ENCODE measurements around the gene ATL3.

The ATL3 gene

DNA sequence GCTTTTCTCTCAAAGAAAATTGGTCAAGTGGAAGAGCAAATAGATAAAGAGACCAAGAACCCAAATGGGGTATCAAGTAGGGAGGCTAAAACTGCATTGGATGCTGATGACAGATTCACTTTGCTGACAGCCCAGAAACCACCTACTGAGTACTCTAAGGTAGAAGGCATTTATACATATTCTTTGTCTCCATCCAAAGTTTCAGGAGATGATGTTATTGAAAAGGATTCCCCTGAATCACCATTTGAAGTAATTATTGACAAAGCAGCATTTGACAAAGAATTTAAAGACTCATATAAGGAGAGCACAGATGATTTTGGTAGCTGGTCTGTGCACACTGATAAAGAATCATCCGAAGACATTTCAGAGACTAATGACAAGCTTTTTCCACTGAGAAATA, 47.8 kb upstream of the ATL3 start:
- Histone ChIP-seq H3K4ac (ENCODE audit: low read length) (no peak overlapping the region), H3K18ac (ENCODE audit: low read length) (no peak overlapping the region), H2AK5ac (ENCODE audit: low read depth, low read length) (no peak overlapping the region), H2BK5ac (ENCODE audit: low read length) (no peak overlapping the region), H3K4me3 (ENCODE audit: low read length in 2 of 2) (no peak overlapping the region), H4K91ac (ENCODE audit: low read depth, low read length, poor library complexity) (no peak overlapping the region), H3K79me1 (ENCODE audit: low read depth, low read length) (peaks cover 2% of the 10 kb centered on the region), H3K36me3 (replicated peaks in 1 of 2; ENCODE audit: control insufficient read depth in 2 of 2, insufficient read depth in 2 of 2, low read length in 2 of 2) (peaks cover 4 to 29% of the 10 kb centered on the region in 2 donors), H2BK12ac (ENCODE audit: low read length) (no peak overlapping the region), H3K9me3 (replicated peaks in 1 of 2; ENCODE audit: control insufficient read depth in 2 of 2, insufficient read depth in 1 of 2, low read depth in 1 of 2, low read length in 2 of 2) (no peaks in the 10 kb centered on the region), H2AFZ (ENCODE audit: low read length) (no peak overlapping the region), H2BK120ac (ENCODE audit: low read depth, low read length) (no peak overlapping the region), H3K27ac (replicated peaks; ENCODE audit: low read length) (no peak overlapping the region), H4K8ac (ENCODE audit: low read depth, low read length) (no peak overlapping the region), H2BK15ac (ENCODE audit: low read length) (no peak overlapping the region), H3K23ac (ENCODE audit: low read depth, low read length, poor library complexity) (no peak overlapping the region), H3K27me3 (ENCODE audit: control insufficient read depth in 3 of 3, insufficient read depth in 3 of 3, low read depth in 1 of 3, low read length in 3 of 3) (no peaks in the 10 kb centered on the region), H3K9ac (ENCODE audit: low read depth, low read length, poor library complexity) (no peak overlapping the region), H3K14ac (ENCODE audit: low read length) (no peak overlapping the region), H3K4me1 (ENCODE audit: control insufficient read depth in 2 of 2, insufficient read depth in 1 of 2, low read depth in 1 of 2, low read length in 2 of 2) (no peaks in the 10 kb centered on the region), H3K4me2 (ENCODE audit: insufficient read depth, low read length, poor library complexity, severe bottlenecking) (no peak overlapping the region)
- DNase-seq (ENCODE audit: low spot score) = no peak
- WGBS, 2 donors (ENCODE audit: extremely low coverage in 2 of 2, insufficient read length in 2 of 2, insufficient replicate concordance in 1 of 2) = no CpG with 5 or more reads among the region's 1 CpG

DNA sequence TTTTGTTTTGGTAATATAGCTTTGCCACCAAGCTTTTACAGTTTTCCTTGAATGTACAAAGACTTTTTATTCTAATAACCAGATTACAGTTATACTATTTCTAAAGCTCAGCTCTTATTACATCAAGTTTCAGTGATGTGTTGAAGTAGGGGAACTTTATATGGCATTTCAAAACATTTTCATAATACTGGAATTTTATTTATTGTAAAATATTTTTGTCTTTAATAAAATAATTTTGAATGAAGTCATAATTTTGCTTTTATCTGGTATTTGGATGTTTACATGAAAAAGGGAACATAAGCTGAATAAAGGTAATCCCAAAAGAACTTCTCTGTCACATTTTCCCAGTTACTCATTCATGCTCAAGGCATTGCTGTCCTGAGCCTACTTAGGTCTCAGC, 44.9 kb upstream of the ATL3 start:
- Histone ChIP-seq H3K4me2 (ENCODE audit: insufficient read depth, low read length, poor library complexity, severe bottlenecking) (no peak overlapping the region), H3K4me3 (ENCODE audit: low read length in 2 of 2) (no peak overlapping the region), H3K9me3 (replicated peaks in 1 of 2; ENCODE audit: control insufficient read depth in 2 of 2, insufficient read depth in 1 of 2, low read depth in 1 of 2, low read length in 2 of 2) (no peaks in the 10 kb centered on the region), H3K9ac (ENCODE audit: low read depth, low read length, poor library complexity) (no peak overlapping the region), H2AK5ac (ENCODE audit: low read depth, low read length) (no peak overlapping the region), H2BK12ac (ENCODE audit: low read length) (no peak overlapping the region), H3K27me3 (ENCODE audit: control insufficient read depth in 3 of 3, insufficient read depth in 3 of 3, low read depth in 1 of 3, low read length in 3 of 3) (no peaks in the 10 kb centered on the region), H2BK120ac (ENCODE audit: low read depth, low read length) (no peak overlapping the region), H2AFZ (ENCODE audit: low read length) (no peak overlapping the region), H2BK5ac (ENCODE audit: low read length) (no peak overlapping the region), H2BK15ac (ENCODE audit: low read length) (no peak overlapping the region), H3K4me1 (ENCODE audit: control insufficient read depth in 2 of 2, insufficient read depth in 1 of 2, low read depth in 1 of 2, low read length in 2 of 2) (no peaks in the 10 kb centered on the region), H3K36me3 (replicated peaks in 1 of 2; ENCODE audit: control insufficient read depth in 2 of 2, insufficient read depth in 2 of 2, low read length in 2 of 2) (peaks cover 4 to 35% of the 10 kb centered on the region in 2 donors), H3K18ac (ENCODE audit: low read length) (no peak overlapping the region), H4K8ac (ENCODE audit: low read depth, low read length) (no peak overlapping the region), H3K14ac (ENCODE audit: low read length) (no peak overlapping the region), H3K79me1 (ENCODE audit: low read depth, low read length) (peaks cover 8% of the 10 kb centered on the region), H4K91ac (ENCODE audit: low read depth, low read length, poor library complexity) (no peak overlapping the region), H3K27ac (replicated peaks; ENCODE audit: low read length) (no peak overlapping the region), H3K4ac (ENCODE audit: low read length) (no peak overlapping the region), H3K23ac (ENCODE audit: low read depth, low read length, poor library complexity) (no peak overlapping the region)
- no peak for DNase-seq (ENCODE audit: low spot score)

DNA sequence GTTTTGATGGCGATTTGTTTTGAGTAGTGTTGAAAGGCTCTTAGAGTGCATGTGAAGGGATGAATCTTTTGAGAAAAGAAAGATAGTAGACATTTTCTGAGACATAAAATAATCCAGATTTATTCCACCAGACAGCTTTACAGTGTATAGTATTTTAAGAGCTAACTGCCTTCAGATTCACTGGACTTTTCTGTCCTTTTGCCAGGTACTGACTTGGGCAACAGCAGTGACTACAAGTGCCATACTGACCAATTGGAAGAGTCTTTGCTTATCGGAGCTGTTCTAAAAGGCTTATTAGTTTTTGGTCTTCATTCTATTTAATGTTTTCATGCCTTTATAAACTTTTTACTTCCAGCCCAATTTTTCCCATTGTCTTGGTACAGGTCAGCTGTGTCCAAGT, 42.6 kb upstream of the ATL3 start:
- no peak overlapping the region for H2BK15ac ChIP-seq (ENCODE audit: low read length)
- WGBS, 2 donors (ENCODE audit: extremely low coverage in 2 of 2, insufficient read length in 2 of 2, insufficient replicate concordance in 1 of 2) = 100% methylated on average over 1 of the region's 2 CpGs
- H2BK120ac ChIP-seq (ENCODE audit: low read depth, low read length) = no peak overlapping the region
- no peak overlapping the region for H2BK5ac ChIP-seq (ENCODE audit: low read length)
- H4K8ac ChIP-seq (ENCODE audit: low read depth, low read length) = no peak overlapping the region
- no peak overlapping the region for H2AK5ac ChIP-seq (ENCODE audit: low read depth, low read length)
- no peak overlapping the region for H2BK12ac ChIP-seq (ENCODE audit: low read length)
- DNase-seq (ENCODE audit: low spot score) = no peak
- H3K9me3 ChIP-seq (replicated peaks in 1 of 2; ENCODE audit: control insufficient read depth in 2 of 2, insufficient read depth in 1 of 2, low read depth in 1 of 2, low read length in 2 of 2) = no peaks in the 10 kb centered on the region
- H2AFZ ChIP-seq (ENCODE audit: low read length) = no peak overlapping the region
- peaks cover 0 to 22% of the 10 kb centered on the region in 2 donors for H3K36me3 ChIP-seq (replicated peaks in 1 of 2; ENCODE audit: control insufficient read depth in 2 of 2, insufficient read depth in 2 of 2, low read length in 2 of 2)
- no peaks in the 10 kb centered on the region for H3K27me3 ChIP-seq (ENCODE audit: control insufficient read depth in 3 of 3, insufficient read depth in 3 of 3, low read depth in 1 of 3, low read length in 3 of 3)
- no peak overlapping the region for H3K4me2 ChIP-seq (ENCODE audit: insufficient read depth, low read length, poor library complexity, severe bottlenecking)
- no peak overlapping the region for H3K27ac ChIP-seq (replicated peaks; ENCODE audit: low read length)
- H3K23ac ChIP-seq (ENCODE audit: low read depth, low read length, poor library complexity) = no peak overlapping the region
- no peak overlapping the region for H4K91ac ChIP-seq (ENCODE audit: low read depth, low read length, poor library complexity)
- no peak overlapping the region for H3K9ac ChIP-seq (ENCODE audit: low read depth, low read length, poor library complexity)
- no peak overlapping the region for H3K18ac ChIP-seq (ENCODE audit: low read length)
- no peaks in the 10 kb centered on the region for H3K4me1 ChIP-seq (ENCODE audit: control insufficient read depth in 2 of 2, insufficient read depth in 1 of 2, low read depth in 1 of 2, low read length in 2 of 2)
- no peak overlapping the region for H3K14ac ChIP-seq (ENCODE audit: low read length)
- no peak overlapping the region for H3K4me3 ChIP-seq (ENCODE audit: low read length in 2 of 2)
- peaks cover 8% of the 10 kb centered on the region for H3K79me1 ChIP-seq (ENCODE audit: low read depth, low read length)
- no peak overlapping the region for H3K4ac ChIP-seq (ENCODE audit: low read length)

DNA sequence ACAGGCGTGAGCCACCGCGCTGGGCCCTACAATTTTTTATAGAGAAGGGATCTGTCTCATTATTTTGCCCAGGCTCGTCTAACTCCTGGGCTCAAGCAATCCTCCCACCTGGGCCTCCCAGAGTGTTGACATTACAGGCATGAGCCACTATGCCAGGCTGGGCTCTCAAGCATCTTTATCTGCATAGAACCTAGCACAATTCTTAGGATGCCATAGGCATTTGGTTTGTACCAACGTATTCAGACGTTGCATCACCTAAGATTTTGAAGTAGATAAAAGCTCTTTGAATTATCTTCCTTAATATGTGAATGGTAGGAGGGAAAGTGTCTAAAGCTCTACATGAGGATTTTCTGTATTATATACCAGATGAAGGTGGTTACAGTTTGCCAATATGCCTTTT, 40.7 kb upstream of the ATL3 start:
- H3K4me2 ChIP-seq (ENCODE audit: insufficient read depth, low read length, poor library complexity, severe bottlenecking) = no peak overlapping the region
- H3K4ac ChIP-seq (ENCODE audit: low read length) = no peak overlapping the region
- H3K9ac ChIP-seq (ENCODE audit: low read depth, low read length, poor library complexity) = no peak overlapping the region
- no peak overlapping the region for H4K91ac ChIP-seq (ENCODE audit: low read depth, low read length, poor library complexity)
- H3K4me1 ChIP-seq (ENCODE audit: control insufficient read depth in 2 of 2, insufficient read depth in 1 of 2, low read depth in 1 of 2, low read length in 2 of 2) = no peaks in the 10 kb centered on the region
- H2BK120ac ChIP-seq (ENCODE audit: low read depth, low read length) = no peak overlapping the region
- no peak overlapping the region for H2AFZ ChIP-seq (ENCODE audit: low read length)
- no peak for DNase-seq (ENCODE audit: low spot score)
- H3K79me1 ChIP-seq (ENCODE audit: low read depth, low read length) = peaks cover 8% of the 10 kb centered on the region
- H3K14ac ChIP-seq (ENCODE audit: low read length) = no peak overlapping the region
- H2BK5ac ChIP-seq (ENCODE audit: low read length) = no peak overlapping the region
- no peak overlapping the region for H3K4me3 ChIP-seq (ENCODE audit: low read length in 2 of 2)
- no peak overlapping the region for H3K27ac ChIP-seq (replicated peaks; ENCODE audit: low read length)
- no peak overlapping the region for H2BK12ac ChIP-seq (ENCODE audit: low read length)
- no peaks in the 10 kb centered on the region for H3K27me3 ChIP-seq (ENCODE audit: control insufficient read depth in 3 of 3, insufficient read depth in 3 of 3, low read depth in 1 of 3, low read length in 3 of 3)
- H2AK5ac ChIP-seq (ENCODE audit: low read depth, low read length) = no peak overlapping the region
- no peak overlapping the region for H4K8ac ChIP-seq (ENCODE audit: low read depth, low read length)
- peaks cover 0 to 23% of the 10 kb centered on the region in 2 donors for H3K36me3 ChIP-seq (replicated peaks in 1 of 2; ENCODE audit: control insufficient read depth in 2 of 2, insufficient read depth in 2 of 2, low read length in 2 of 2)
- no peak overlapping the region for H2BK15ac ChIP-seq (ENCODE audit: low read length)
- H3K18ac ChIP-seq (ENCODE audit: low read length) = no peak overlapping the region
- no peak overlapping the region for H3K23ac ChIP-seq (ENCODE audit: low read depth, low read length, poor library complexity)
- no CpG with 5 or more reads among the region's 6 CpGs for WGBS, 2 donors (ENCODE audit: extremely low coverage in 2 of 2, insufficient read length in 2 of 2, insufficient replicate concordance in 1 of 2)
- H3K9me3 ChIP-seq (replicated peaks in 1 of 2; ENCODE audit: control insufficient read depth in 2 of 2, insufficient read depth in 1 of 2, low read depth in 1 of 2, low read length in 2 of 2) = no peaks in the 10 kb centered on the region

All from neuronal stem cell (in vitro differentiated cells).